Suprapubic skin (tissue), 3 donors: Measurements from ENCODE around the gene MYL7.

ENCODE experiments used
- POLR2AphosphoS5 ChIP-seq, 3 donors: sonication (generic); formaldehyde crosslinking; IDR thresholded peaks; one replicate each; pipeline ENCODE4 v1.6.1; 2017; ENCODE audit warnings: antibody characterized with exemption in 3 of 3
- TF ChIP-seq, protein P1 (sequence below), 2 donors: fragments of 200-600 bp in 1 of 2; fragments of 450-650 bp in 1 of 2; sonication (generic) in 1 of 2; IDR thresholded peaks; one replicate each; pipeline ENCODE4 v1.5.1; 2016 to 2019; ENCODE audit warnings: antibody characterized with exemption in 2 of 2, mild to moderate bottlenecking in 1 of 2, moderate library complexity in 1 of 2

DNA sequence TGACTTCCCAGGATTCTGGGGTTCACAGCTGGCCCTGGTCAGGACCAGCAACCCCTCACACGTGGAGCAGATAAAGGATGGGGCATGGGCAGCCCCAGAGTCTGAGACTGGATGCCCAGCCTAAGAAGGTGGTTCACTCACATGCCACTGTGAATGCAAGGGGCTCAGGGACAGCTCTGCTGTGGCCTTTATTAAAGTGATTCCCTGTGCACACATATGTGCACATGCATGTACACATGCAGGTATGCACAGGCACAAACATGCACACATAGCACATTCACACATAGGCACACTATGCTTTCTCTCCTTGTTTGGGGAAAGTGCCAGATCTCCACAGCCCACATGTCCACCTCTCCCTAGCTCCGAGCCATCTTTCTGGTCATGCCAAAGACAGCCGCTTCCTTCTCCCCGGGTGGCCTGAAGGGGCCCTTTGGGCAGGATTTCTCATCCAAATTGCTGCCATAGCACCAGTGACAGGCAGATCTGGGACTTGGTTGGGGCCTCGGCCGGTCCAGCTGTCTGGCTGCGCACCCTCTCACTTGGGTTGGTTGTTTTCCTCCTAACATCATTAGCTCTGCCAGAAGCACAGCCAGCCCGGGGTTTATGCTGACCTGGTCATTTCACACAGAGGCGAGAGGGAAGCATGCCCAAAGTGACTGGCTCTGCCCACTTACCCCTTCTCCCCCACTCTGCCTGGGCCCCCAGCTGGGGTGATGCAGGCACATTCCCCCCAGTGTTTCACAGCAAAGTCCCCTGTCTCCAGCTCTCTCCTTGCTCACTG is 46.7 kb upstream of the MYL7 start:
- TF ChIP-seq, protein P1, sequence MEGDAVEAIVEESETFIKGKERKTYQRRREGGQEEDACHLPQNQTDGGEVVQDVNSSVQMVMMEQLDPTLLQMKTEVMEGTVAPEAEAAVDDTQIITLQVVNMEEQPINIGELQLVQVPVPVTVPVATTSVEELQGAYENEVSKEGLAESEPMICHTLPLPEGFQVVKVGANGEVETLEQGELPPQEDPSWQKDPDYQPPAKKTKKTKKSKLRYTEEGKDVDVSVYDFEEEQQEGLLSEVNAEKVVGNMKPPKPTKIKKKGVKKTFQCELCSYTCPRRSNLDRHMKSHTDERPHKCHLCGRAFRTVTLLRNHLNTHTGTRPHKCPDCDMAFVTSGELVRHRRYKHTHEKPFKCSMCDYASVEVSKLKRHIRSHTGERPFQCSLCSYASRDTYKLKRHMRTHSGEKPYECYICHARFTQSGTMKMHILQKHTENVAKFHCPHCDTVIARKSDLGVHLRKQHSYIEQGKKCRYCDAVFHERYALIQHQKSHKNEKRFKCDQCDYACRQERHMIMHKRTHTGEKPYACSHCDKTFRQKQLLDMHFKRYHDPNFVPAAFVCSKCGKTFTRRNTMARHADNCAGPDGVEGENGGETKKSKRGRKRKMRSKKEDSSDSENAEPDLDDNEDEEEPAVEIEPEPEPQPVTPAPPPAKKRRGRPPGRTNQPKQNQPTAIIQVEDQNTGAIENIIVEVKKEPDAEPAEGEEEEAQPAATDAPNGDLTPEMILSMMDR (IDR thresholded peaks at IDR 0.05), result no peak
- no peak for TF ChIP-seq POLR2AphosphoS5 (IDR thresholded peaks at IDR 0.05)
